Activated CD4-positive, alpha-beta T cell treated with anti-CD3 and anti-CD28 coated beads for 36 hours (primary cell): ENCODE data around the gene PDGFRB. TPM values are rescaled to one million over a fixed set of nuclear protein-coding genes. Genes with fewer than 3 reads are reported as not detected.

ENCODE experiments used
- ATAC-seq: fragments of 200-7000 bp; cut with Tn5 transposase; one replicate; pipeline ENCODE4 v1.10.0; 2021; ENCODE audit warnings: mild to moderate bottlenecking, moderate library complexity
- CTCF ChIA-PET: fragments of 350-600 bp; sonication (Branson Sonifier 250); formaldehyde crosslinking; loops from one replicate; lab custom pipeline; 2021; ENCODE audit warnings: antibody characterized with exemption; lab: Charles Lee
- POLR2A ChIA-PET: fragments of 350-600 bp; sonication (Branson Sonifier 250); formaldehyde crosslinking; loops from one replicate; lab custom pipeline; 2021; ENCODE audit warnings: antibody characterized with exemption, inconsistent platforms; lab: Charles Lee
- DNase-seq: peaks from one replicate; pipeline ENCODE4 v3.0.0-alpha.2; 2020
- H3K27ac Mint-ChIP-seq: one replicate; pipeline ENCODE4 v1.8.0; 2021; ENCODE audit warnings: mixed read lengths
- H3K27me3 Mint-ChIP-seq: one replicate; pipeline ENCODE4 v1.8.0; 2021; ENCODE audit warnings: mixed read lengths
- H3K36me3 Mint-ChIP-seq: one replicate; pipeline ENCODE4 v1.8.0; 2021; ENCODE audit warnings: low read depth, mixed read lengths
- H3K4me1 Mint-ChIP-seq: one replicate; pipeline ENCODE4 v1.8.0; 2021; ENCODE audit warnings: mixed read lengths
- H3K4me3 Mint-ChIP-seq: one replicate; pipeline ENCODE4 v1.8.0; 2021; ENCODE audit warnings: mild to moderate bottlenecking, moderate library complexity, mixed read lengths
- H3K9me3 Mint-ChIP-seq: one replicate; pipeline ENCODE4 v1.8.0; 2021; ENCODE audit warnings: low read depth, mixed read lengths
- intact Hi-C, 2 experiments: fragments of 100-400 bp; cut with DNase I in 1 of 2; cut with micrococcal nuclease in 1 of 2; formaldehyde crosslinking; loops; one replicate each; pipeline versions ENCODE4 v1.14.2 to v1.15.1; 2022 to 2024; cut with DNase I, micrococcal nuclease
- total RNA-seq, 2 experiments: library from RNA; stranded (reverse); gene quantifications; one replicate each; pipeline ENCODE4 v1.2.3, GENCODE V29; 2021

Gene PDGFRB
- total RNA-seq, 2 experiments from 2014 or later = not detected

DNA sequence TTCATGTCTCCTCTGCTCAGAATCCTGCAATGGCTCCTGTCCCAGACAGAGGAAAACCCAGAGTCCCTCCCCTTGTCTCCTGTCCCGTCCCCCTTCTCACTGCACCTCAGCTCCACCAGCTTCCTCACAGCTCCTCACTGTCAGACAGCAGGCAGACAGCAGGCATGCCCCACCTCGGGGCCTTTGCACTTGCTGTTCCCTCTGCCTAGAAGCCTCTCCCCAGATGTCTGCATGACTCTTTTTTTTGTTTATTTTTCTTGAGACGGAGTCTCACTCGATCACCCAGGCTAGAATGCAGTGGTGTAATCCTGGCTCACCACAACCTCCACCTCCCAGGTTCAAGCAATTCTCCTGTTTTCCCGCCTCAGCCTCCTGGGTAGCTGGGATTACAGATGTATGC, 25.4 kb upstream of the PDGFRB start:
- Mint-ChIP-seq H3K27me3 (peaks cover 2% of the 10 kb centered on the region), H3K4me3 (no peak overlapping the region), H3K27ac (no peak overlapping the region), H3K4me1 (no peaks in the 10 kb centered on the region), H3K36me3 (no peaks in the 10 kb centered on the region), H3K9me3 (no peaks in the 10 kb centered on the region)
- DNase-seq (no peak), ATAC-seq (no peak)
- intact Hi-C loops = no loop called here
- ChIA-PET POLR2A (no interaction called here), CTCF (interaction anchor here (0.7 to 1.1 kb wide), 3 partner anchors 18 to 1522 kb away, joined by 3 read pairs; no protein-coding TSS in a partner anchor)

DNA sequence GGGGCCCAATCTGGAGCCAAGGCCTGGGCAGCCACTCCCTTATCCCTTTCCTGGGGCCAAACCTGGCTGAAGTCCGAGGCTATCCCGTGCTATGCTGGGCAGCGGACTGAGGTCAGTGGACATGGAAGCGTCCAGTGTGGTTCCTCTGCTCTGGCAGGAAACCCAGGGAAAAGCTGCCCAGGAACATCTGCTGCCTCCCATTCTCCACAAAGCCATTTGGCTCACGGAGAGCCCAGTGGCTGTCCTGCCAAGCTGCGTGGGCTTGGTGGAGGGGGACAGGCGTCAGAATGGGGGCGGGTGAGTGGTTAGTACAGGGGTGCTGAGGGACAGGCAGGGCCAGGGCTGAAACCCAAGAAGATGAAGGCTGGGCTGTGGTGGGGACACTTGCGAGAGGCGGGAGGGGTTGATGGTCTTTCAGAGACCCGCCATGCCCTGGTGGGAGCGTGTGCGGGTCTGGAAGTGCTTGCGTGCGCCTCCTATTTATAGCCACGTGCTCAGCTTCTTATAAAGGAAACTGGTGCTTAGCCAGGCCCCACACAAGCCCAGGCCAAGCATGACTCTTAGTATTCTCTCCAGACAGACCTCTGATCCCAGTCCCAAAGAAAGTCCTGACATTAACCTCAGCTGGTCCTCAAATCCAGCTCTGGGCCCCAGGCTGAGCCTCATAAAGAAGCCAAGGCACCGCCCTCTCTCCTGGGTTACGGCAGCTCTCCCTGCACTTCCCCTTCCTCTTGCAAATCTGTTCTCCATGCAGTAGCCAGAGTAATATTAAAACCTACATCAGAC, 24.8 kb upstream of the PDGFRB start:
- ChIA-PET POLR2A (no interaction called here), CTCF (interaction anchor here (1.1 kb wide), 1 partner anchor 29 kb away, joined by 3 read pairs; no protein-coding TSS in a partner anchor)
- Mint-ChIP-seq H3K9me3 (no peaks in the 10 kb centered on the region), H3K27me3 (peaks cover 2% of the 10 kb centered on the region), H3K27ac (no peak overlapping the region), H3K4me1 (no peaks in the 10 kb centered on the region), H3K36me3 (no peaks in the 10 kb centered on the region), H3K4me3 (no peak overlapping the region)
- DNase-seq (no peak), ATAC-seq (no peak)
- intact Hi-C loops = no loop called here

DNA sequence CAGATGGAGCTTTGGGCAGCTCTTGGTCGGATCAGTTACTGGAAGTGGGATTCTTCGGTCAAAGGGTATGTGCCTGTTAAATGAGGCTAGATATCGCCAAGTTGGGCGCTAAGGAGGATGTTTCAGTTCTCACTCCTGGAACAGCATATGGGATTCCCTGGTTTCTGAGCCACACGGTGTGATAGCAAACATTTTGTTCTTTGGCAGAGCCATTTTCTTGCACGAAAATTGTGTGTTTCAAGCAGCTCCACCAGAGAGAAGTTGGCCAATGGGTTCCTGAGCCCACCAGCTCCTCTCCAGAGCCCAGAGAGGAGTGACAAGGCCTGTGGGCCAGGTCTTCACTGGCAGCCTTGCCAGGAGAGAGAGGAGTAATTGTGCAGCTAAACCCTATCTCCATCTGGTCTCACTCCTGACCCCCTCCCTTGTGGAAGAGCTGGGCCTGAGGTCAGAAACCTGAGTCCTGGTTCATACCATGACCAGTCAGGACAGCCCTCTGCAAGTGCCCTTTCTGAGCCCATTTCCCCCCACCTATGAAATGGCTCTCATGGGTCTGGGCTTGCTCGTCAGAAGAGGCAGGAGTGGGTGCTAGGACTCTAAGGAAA, 23.5 kb upstream of the PDGFRB start:
- Mint-ChIP-seq H3K9me3 (no peaks in the 10 kb centered on the region), H3K27me3 (no peaks in the 10 kb centered on the region), H3K4me3 (no peak overlapping the region), H3K36me3 (no peaks in the 10 kb centered on the region), H3K27ac (no peak overlapping the region), H3K4me1 (no peaks in the 10 kb centered on the region)
- ChIA-PET CTCF (interaction anchor here (0.5 kb wide), 1 partner anchor 723 kb away, joined by 3 read pairs; no protein-coding TSS in a partner anchor), POLR2A (no interaction called here)
- intact Hi-C loops = no loop called here
- DNase-seq (no peak), ATAC-seq (no peak)

DNA sequence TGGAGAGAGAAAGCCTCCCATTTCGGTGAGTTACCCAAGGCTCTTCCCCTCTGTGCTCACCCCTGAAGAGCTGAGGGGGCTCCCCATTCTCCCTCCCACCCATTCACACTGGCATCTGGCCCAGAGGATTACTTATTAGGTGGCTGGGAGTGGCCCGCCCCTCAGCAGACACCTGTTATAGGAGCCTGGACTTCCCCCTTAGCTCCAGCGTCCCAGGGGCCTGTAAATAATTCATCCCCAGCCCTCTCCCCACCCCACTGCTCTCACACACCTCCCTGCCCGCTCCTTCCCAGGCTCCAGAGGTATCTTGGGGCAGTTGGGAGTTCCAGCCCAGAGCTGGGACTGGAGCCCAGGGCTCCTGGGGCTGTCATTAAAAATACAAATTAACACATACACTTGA, 22.6 kb upstream of the PDGFRB start:
- peaks cover 4% of the 10 kb centered on the region for H3K27me3 Mint-ChIP-seq
- ChIA-PET POLR2A (no interaction called here), CTCF (interaction anchor here (0.5 to 0.6 kb wide), 2 partner anchors 197 to 724 kb away, joined by 3 read pairs; no protein-coding TSS in a partner anchor)
- no peak overlapping the region for H3K27ac Mint-ChIP-seq
- H3K9me3 Mint-ChIP-seq = no peaks in the 10 kb centered on the region
- no peaks in the 10 kb centered on the region for H3K4me1 Mint-ChIP-seq
- intact Hi-C loops = no loop called here
- H3K36me3 Mint-ChIP-seq = no peaks in the 10 kb centered on the region
- DNase-seq = no peak
- no peak overlapping the region for H3K4me3 Mint-ChIP-seq
- ATAC-seq = no peak

DNA sequence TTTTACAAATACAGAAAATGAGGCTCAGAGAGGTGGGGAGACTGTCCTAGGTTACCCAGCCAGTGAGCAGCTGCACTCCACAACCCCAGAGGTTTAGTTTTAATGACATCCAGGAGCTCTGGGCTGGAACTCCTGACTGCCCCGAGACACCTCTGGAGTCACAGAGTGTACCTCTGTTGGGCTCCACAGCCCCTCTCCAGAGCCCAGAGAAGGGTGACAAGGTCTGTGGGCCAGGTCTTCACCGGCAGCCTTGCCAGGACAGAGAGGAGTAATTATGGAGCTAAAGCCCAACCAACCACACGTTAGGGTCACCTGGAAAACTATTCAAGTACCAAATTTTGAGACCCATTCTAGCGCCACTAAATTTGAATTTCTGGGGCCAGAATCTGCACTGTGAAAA, 22.1 kb upstream of the PDGFRB start:
- H3K27ac Mint-ChIP-seq = no peak overlapping the region
- no peak for DNase-seq
- CTCF ChIA-PET = no interaction called here

DNA sequence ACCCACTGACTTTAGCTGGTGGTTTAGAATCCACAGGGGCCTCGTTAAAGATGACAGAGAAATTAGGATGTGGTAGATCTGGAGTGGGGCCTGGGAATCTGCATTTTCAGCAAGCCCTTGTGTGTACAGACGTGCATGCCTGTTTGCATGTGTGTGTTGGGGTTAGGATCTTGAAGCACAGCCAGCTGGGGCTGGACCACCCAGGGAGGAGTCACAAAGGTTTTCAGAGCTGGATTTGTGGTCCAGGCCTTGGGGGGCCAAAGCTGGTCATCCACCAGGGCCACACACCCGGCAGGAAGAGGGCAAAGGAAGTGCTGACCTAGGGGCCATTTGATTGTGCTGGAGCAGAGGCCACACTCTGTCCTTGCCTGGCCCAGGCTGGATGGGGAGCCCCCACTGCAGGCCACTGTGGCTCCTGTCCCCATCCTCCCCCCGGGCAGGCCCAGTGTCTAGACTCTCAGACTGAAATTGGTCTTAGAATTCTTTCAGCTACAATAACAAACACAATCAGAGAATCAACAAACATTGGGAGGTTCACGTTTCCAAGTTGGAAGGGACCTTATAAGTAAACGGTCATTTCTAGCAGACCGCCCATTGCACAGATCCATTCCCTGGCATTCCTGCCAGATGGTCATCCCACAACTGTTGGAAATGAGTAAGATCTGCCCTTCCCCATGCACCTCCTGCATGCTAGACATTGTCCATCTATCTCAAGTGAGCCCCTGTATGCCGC, 21.3 kb upstream of the PDGFRB start:
- intact Hi-C loops = no loop called here
- peaks cover 7% of the 10 kb centered on the region for H3K27me3 Mint-ChIP-seq
- DNase-seq = no peak
- no peak overlapping the region for H3K4me3 Mint-ChIP-seq
- H3K36me3 Mint-ChIP-seq = no peaks in the 10 kb centered on the region
- CTCF ChIA-PET = interaction anchor here (0.5 to 1.4 kb wide), 2 partner anchors 9 to 147 kb away, joined by 3 to 4 read pairs; no protein-coding TSS in a partner anchor
- H3K27ac Mint-ChIP-seq = no peak overlapping the region
- no peaks in the 10 kb centered on the region for H3K9me3 Mint-ChIP-seq
- ATAC-seq = no peak
- POLR2A ChIA-PET = no interaction called here
- H3K4me1 Mint-ChIP-seq = no peaks in the 10 kb centered on the region

More for the DNA sequence above, 22.1 kb upstream of the PDGFRB start:
- no peak for ATAC-seq
- POLR2A ChIA-PET = no interaction called here
- Mint-ChIP-seq H3K27me3 (peaks cover 5% of the 10 kb centered on the region), H3K9me3 (no peaks in the 10 kb centered on the region), H3K4me3 (no peak overlapping the region), H3K4me1 (no peaks in the 10 kb centered on the region), H3K36me3 (no peaks in the 10 kb centered on the region)
- intact Hi-C loops = no loop called here

DNA sequence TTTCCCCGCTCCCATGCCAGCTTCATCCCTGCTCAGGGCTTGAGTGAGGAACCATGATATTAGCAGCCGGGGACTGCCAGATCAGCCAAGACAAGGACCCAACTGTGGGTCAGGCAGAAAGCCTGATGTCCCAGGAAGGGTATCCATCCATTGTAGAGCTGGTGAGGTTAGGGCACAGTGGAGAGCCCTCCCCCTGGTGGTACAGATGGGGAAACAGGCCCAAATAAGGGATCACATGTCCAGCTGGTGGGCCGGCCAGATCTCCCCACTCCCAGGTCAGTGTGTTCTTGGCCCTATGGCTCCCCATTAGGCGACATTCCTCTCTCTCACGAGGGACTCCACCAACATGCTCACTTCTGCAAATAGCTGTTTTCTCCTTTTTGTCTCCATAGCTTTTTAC, 19.9 kb upstream of the PDGFRB start:
- Mint-ChIP-seq H3K9me3 (no peaks in the 10 kb centered on the region), H3K27ac (no peak overlapping the region), H3K4me3 (no peak overlapping the region), H3K27me3 (peaks cover 12% of the 10 kb centered on the region), H3K36me3 (no peaks in the 10 kb centered on the region), H3K4me1 (no peaks in the 10 kb centered on the region)
- ChIA-PET CTCF (interaction anchor here (0.6 to 1.4 kb wide), 4 partner anchors 16 to 181 kb away, joined by 3 to 4 read pairs (median 4); no protein-coding TSS in a partner anchor), POLR2A (no interaction called here)
- intact Hi-C loops = no loop called here
- ATAC-seq (no peak), DNase-seq (no peak)

DNA sequence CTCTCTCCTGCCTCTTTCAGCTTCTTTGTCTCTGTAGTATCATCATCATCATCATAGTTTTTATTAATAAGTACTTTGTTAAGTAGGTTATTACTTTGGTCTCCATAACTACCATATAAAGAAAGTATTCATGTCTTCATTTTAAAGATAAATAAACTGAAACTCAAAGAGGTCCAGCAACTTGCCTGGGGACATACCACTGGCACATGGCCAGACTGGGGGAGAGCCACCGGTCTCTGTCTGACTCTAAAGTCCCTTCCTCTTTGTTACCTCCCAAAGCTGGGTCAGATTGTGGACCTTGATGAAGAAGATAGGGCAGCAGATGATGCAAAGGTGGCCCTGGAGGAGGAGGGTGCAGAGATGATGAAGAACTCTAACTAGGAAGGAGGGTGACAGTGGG, 19.4 kb upstream of the PDGFRB start:
- no peaks in the 10 kb centered on the region for H3K9me3 Mint-ChIP-seq
- CTCF ChIA-PET = interaction anchor here (0.6 to 1.4 kb wide), 4 partner anchors 16 to 181 kb away, joined by 3 to 4 read pairs (median 4); no protein-coding TSS in a partner anchor
- H3K27ac Mint-ChIP-seq = no peak overlapping the region
- POLR2A ChIA-PET = no interaction called here
- ATAC-seq (no peak), DNase-seq (no peak)
- intact Hi-C loops = no loop called here
- peaks cover 15% of the 10 kb centered on the region for H3K27me3 Mint-ChIP-seq
- no peaks in the 10 kb centered on the region for H3K36me3 Mint-ChIP-seq
- H3K4me3 Mint-ChIP-seq = no peak overlapping the region
- H3K4me1 Mint-ChIP-seq = no peaks in the 10 kb centered on the region

DNA sequence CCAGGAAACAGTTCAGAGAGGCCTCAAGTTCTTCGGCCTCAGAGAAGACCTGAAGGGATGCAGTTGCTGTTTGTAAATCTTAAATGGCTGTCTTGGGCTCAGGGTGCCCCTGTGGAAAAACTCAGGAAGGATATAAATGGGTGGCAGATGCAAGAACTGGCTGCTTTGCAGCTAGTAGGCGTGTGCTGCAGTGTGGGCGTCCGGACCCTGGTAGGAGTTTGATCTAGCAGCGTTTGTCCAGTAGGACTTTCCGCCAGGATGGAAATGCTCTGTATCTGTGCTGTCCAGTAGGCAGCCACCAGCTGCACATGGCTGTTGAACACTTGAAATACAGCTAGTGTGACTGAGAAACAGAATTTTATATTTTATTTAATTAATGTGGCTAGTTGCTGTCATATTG, 18.6 kb upstream of the PDGFRB start:
- Mint-ChIP-seq H3K9me3 (no peaks in the 10 kb centered on the region), H3K27me3 (peaks cover 17% of the 10 kb centered on the region), H3K4me1 (no peaks in the 10 kb centered on the region), H3K27ac (no peak overlapping the region), H3K4me3 (no peak overlapping the region), H3K36me3 (no peaks in the 10 kb centered on the region)
- ATAC-seq (no peak), DNase-seq (no peak)
- ChIA-PET POLR2A (interaction anchor here (0.6 kb wide), 1 partner anchor 10 kb away, joined by 3 read pairs; no protein-coding TSS in a partner anchor), CTCF (interaction anchor here (0.8 kb wide), 1 partner anchor 10 kb away, joined by 3 read pairs; no protein-coding TSS in a partner anchor)
- intact Hi-C loops = no loop called here

DNA sequence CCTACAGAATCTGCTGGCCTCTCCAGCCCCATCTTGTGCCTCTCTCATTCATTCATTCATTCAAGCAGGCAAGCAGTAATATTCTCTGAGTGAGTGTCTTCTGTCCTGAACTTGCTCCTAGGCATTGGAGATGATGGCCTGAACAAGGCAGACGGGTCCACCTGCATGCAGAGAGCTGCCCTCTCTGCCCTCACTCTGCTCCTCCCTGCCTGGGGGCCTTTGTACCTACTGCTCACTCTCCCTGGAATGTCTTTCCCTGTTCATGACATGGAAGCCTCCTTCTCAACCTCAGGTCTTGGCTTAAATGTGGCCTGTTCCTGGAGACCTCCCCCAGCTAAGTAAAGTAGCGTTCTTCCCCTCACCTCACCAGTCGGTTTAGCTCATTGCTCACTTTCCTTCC, 17.5 kb upstream of the PDGFRB start:
- H3K4me1 Mint-ChIP-seq = no peaks in the 10 kb centered on the region
- no peaks in the 10 kb centered on the region for H3K9me3 Mint-ChIP-seq
- intact Hi-C loops = no loop called here
- no peak overlapping the region for H3K4me3 Mint-ChIP-seq
- H3K27ac Mint-ChIP-seq = no peak overlapping the region
- no peak for DNase-seq
- no peak for ATAC-seq
- peaks cover 25% of the 10 kb centered on the region for H3K27me3 Mint-ChIP-seq
- ChIA-PET POLR2A (no interaction called here), CTCF (interaction anchor here (0.6 to 1.2 kb wide), 5 partner anchors 9 to 876 kb away, joined by 3 to 4 read pairs (median 4); no protein-coding TSS in a partner anchor)
- no peaks in the 10 kb centered on the region for H3K36me3 Mint-ChIP-seq

DNA sequence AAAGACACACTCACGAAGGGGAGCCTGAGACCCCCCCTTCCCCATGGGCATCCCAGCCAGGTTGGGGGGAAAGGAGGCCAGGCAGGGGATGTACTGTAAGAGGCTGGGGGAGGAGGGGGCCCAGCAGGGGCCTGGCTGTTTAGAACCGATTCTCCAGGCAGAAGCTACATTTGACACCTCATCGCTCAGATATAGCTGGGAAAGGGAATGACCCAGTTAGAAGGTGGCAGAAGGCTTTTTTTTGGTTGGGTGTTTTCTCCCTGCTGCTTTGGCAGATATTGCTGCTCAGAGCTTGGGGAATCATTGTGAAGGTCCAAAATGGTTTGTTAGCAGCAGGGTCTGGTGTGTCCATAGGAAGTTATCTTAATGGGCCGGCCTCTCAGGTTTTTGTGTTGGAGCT, 16.9 kb upstream of the PDGFRB start:
- CTCF ChIA-PET = interaction anchor here (0.6 to 1.2 kb wide), 4 partner anchors 13 to 877 kb away, joined by 3 to 4 read pairs (median 4); no protein-coding TSS in a partner anchor
- DNase-seq = no peak
- ATAC-seq = no peak
- no peak overlapping the region for H3K4me3 Mint-ChIP-seq
- H3K4me1 Mint-ChIP-seq = no peaks in the 10 kb centered on the region
- POLR2A ChIA-PET = no interaction called here
- no peak overlapping the region for H3K27ac Mint-ChIP-seq
- no peaks in the 10 kb centered on the region for H3K36me3 Mint-ChIP-seq
- no peaks in the 10 kb centered on the region for H3K9me3 Mint-ChIP-seq
- peaks cover 28% of the 10 kb centered on the region for H3K27me3 Mint-ChIP-seq
- intact Hi-C loops = no loop called here
